ENCODE measurements around the gene MTHFD2L. TPM values are rescaled to one million over a fixed set of nuclear protein-coding genes. Genes with fewer than 3 reads are reported as not detected.
A peak's percentile ranks its signal among the peaks of the same experiment; 100 is the strongest.
"Not testable (repeated sequence)": the region's sequence is repeated elsewhere in the genome, so short reads cannot be mapped to it uniquely, and the experiment has no call there.

The MTHFD2L gene
- total and polyA plus RNA-seq, 11 donors, result 6.8 to 16.4 (median 11.6) TPM

- Histone ChIP-seq H3K4me1 (peaks cover 0 to 11% (median under 1%) of the 10 kb centered on the region in 12 donors), H3K27ac (no peak overlapping the region), H3K36me3 (no peaks in the 10 kb centered on the region), H3K4me3 (no peak overlapping the region), H3K9me3 (no peaks in the 10 kb centered on the region), H3K27me3 (no peaks in the 10 kb centered on the region)
- ATAC-seq, result peak; percentile 64 to 78 (median 70)
- peak in 1 of 5 donors; percentile 30 for DNase-seq
- intact Hi-C loops (cut with DNase I), result loop anchor here in 2 of 10 donors (10.0 kb wide), 2 partner anchors 248 to 528 kb away; no protein-coding TSS in a partner anchor
- 74 to 86% (median 79%) methylated on average over 1 of the region's 1 CpG for WGBS, 4 donors
- TF ChIP-seq POLR2A (IDR thresholded peaks at IDR 0.05) (no peak), CTCF (IDR thresholded peaks at IDR 0.05) (no peak)
Observed at GRCh38 chr4:74123065-74123728, 34.7 kb upstream of the MTHFD2L start.

- H3K36me3 ChIP-seq, result no peaks in the 10 kb centered on the region
- no peaks in the 10 kb centered on the region for H3K27me3 ChIP-seq
- intact Hi-C loops (cut with DNase I), result loop anchor here in 2 of 10 donors (10.0 kb wide), 2 partner anchors 250 to 530 kb away; no protein-coding TSS in a partner anchor
- H3K4me3 ChIP-seq, result no peak overlapping the region
- WGBS, 4 donors, result 87 to 95% (median 90%) methylated on average over 1 of the region's 1 CpG
- H3K4me1 ChIP-seq, result peaks cover 0 to 8% (median 0%) of the 10 kb centered on the region in 12 donors
- DNase-seq (no peak), ATAC-seq (no peak)
- H3K27ac ChIP-seq, result no peak overlapping the region
- no peak for TF ChIP-seq CTCF (IDR thresholded peaks at IDR 0.05)
- no peaks in the 10 kb centered on the region for H3K9me3 ChIP-seq
Observed at GRCh38 chr4:74125029-74125428, 32.9 kb upstream of the MTHFD2L start.

DNA sequence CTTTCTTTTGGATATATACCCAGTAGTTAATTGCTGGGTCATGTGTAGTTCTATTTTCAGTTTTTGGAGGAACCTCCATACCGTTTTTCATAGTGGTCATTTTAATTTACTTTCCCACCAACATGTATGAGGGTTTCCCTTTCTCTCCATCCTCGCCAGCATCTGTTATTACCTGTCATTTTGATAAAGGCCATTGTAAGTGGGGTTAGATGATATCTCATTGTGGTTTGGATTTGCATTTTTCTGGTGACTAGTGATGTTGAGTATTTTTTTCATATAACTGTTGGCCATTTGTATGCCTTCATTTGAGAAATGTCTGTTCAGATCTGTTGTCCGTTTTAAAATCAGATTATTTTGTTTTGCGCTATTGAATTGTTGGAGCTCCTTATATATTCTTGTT, 30.2 kb upstream of the MTHFD2L start:
- no peaks in the 10 kb centered on the region for H3K36me3 ChIP-seq
- no peaks in the 10 kb centered on the region for H3K27me3 ChIP-seq
- intact Hi-C loops (cut with DNase I), result loop anchor here in 2 of 10 donors (10.0 kb wide), 2 partner anchors 253 to 533 kb away; no protein-coding TSS in a partner anchor
- DNase-seq, result no peak
- TF ChIP-seq POLR2A (IDR thresholded peaks at IDR 0.05) (no peak), CTCF (IDR thresholded peaks at IDR 0.05) (no peak)
- H3K4me1 ChIP-seq, result peaks cover 0 to 8% (median 0%) of the 10 kb centered on the region in 12 donors
- no peak overlapping the region for H3K27ac ChIP-seq
- ATAC-seq, result no peak
- no peak overlapping the region for H3K4me3 ChIP-seq
- WGBS, 4 donors, result 87 to 93% (median 91%) methylated on average over 4 of the region's 4 CpGs
- H3K9me3 ChIP-seq, result peaks cover 0 to 5% (median 0%) of the 10 kb centered on the region in 12 donors

GRCh38 chr4:74130843-74131242, 27.1 kb upstream of the MTHFD2L start:
- not testable (repeated sequence) for ATAC-seq, H3K27ac ChIP-seq, H3K9me3 ChIP-seq, H3K4me1 ChIP-seq, H3K36me3 ChIP-seq, DNase-seq, H3K27me3 ChIP-seq, H3K4me3 ChIP-seq
- intact Hi-C loops (cut with DNase I), result loop anchor here (5.0 to 10.0 kb wide), 14 partner anchors 34 to 1426 kb away; partner anchors contain the start of genes CXCL2 (in 2 of the 10), CXCL1 (in 1 of the 10) and CXCL3 (in 1 of the 10)
- 94 to 99% (median 98%) methylated on average over 2 of the region's 2 CpGs for WGBS, 4 donors

- intact Hi-C loops (cut with DNase I), result loop anchor here (2.0 to 10.0 kb wide), 15 partner anchors 35 to 1427 kb away; partner anchors contain the start of genes CXCL2 (in 2 of the 10), CXCL1 (in 1 of the 10) and CXCL3 (in 1 of the 10)
- not testable (repeated sequence) for H3K4me1 ChIP-seq, DNase-seq, H3K36me3 ChIP-seq, H3K27me3 ChIP-seq, ATAC-seq, H3K27ac ChIP-seq, H3K4me3 ChIP-seq
- H3K9me3 ChIP-seq, result peaks cover 0 to 10% (median 0%) of the 10 kb centered on the region in 12 donors
Observed at GRCh38 chr4:74132188-74132587, 25.7 kb upstream of the MTHFD2L start.
